GM18867 (cell line): ENCODE measurements around the gene PNMA6A.
A peak's percentile ranks its signal among the peaks of the same experiment; 100 is the strongest.
"Not testable (repeated sequence)": the region's sequence is repeated elsewhere in the genome, so short reads cannot be mapped to it uniquely, and the experiment has no call there.

Experiments
- ATAC-seq: cut with Tn5 transposase; IDR thresholded peaks from one replicate; pipeline ENCODE4 v1.9.1; 2021; ENCODE audit warnings: mild to moderate bottlenecking, moderate library complexity; ENCODE audit not compliant: unreplicated experiment

PNMA6A gene

DNA sequence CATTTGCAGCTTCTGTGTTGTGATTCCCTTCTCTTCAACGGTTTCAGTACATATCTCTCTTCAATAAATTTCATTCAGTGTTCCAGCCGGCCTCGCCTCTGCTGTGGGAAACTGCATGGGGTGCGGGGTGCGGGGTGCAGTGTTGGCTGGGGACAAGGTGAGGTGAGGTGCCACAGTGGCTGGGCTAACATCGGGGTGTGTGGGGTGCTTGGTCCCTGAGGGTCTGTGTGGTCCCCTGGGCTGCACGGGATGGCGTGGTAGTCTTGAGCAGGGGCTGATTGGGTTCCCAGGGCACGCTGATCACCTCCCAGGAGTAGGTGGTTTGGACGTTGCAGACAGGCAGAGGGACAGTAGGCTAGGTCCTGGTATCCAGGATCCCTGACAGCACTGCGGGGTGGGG, 2.7 kb downstream of the PNMA6A start:
- no peak for ATAC-seq

DNA sequence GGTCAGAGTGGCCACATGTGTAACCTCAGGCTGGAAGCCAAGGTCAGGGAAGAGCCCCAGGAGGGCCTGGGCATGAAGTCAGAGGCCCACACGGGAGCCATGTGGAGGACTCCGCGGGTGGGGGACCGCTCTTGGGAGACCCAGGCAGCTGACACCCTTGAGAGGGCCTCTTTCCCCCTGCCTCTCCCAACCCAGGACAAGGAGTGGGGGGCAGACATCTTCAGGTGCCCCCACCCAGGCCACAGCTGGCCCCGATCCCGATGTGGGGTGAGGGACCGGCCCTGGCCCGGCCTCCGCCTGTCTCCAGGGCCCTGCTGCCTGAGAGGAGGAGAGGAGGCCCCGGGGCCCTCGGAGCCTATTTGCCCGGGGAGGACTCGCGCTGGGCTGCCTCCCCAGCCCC, 3.1 kb downstream of the PNMA6A start:
- no peak for ATAC-seq

DNA sequence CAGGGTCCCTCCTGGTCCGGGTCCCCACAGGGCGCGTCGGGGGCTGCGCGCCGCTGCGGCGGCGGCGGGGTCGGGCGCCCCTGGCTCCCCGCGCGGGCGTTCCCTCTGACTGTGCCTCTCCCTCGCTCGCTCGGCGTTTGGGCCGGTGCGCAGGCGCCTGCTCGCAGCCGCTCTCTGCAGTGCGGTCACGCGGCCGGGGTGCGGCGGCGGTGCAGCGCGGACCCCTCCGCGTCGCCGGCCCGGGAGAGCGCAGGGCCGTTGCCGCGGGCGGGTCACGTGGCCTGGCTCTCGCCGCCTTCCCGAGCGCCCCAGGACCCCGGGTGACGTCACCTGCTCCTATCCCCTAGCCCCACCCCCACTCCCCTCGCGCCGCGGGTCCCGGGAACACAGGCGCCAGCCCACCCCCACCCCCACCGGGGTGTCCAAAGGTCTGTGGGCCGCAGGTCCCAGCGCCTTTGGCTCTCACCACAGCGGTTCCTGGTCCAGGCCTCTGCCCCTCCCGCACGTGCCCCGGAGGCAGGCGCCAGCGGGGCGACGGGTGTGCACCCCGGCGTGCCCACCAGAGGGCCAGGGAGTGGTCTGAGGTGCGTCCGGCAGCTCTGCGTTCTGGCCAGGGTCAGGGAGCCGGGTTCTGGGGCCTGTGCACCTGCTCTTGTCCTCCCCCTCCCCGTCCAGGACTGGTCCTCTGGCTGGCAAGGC, 5.3 kb downstream of the PNMA6A start:
- peak; percentile 50 for ATAC-seq

- ATAC-seq: not testable (repeated sequence)
These were observed 11.1 kb downstream of the PNMA6A start for GRCh38 chrX:153083238-153083923.

- ATAC-seq: no peak
These were observed 30.2 kb downstream of the PNMA6A start for GRCh38 chrX:153102418-153102817.

DNA sequence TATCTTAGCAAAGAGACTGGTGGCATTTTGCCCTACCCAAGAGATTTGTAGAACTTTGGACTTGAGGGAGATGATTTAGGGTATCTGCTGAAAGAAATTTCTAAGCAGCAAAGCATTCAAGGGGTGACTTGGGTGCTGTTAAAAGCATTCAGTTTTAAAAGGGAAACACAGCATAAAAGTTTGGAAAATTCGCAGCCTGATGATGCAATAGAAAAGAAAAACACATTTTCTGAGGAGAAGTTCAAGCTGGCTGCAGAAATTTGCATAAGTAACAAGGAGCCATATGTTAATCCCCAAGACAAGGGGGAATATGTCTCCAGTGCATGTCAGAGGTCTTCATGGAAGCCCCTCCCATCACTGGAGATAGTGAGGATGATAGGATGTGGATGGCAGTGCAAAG, 32.7 kb downstream of the PNMA6A start:
- not testable (repeated sequence) for ATAC-seq

DNA sequence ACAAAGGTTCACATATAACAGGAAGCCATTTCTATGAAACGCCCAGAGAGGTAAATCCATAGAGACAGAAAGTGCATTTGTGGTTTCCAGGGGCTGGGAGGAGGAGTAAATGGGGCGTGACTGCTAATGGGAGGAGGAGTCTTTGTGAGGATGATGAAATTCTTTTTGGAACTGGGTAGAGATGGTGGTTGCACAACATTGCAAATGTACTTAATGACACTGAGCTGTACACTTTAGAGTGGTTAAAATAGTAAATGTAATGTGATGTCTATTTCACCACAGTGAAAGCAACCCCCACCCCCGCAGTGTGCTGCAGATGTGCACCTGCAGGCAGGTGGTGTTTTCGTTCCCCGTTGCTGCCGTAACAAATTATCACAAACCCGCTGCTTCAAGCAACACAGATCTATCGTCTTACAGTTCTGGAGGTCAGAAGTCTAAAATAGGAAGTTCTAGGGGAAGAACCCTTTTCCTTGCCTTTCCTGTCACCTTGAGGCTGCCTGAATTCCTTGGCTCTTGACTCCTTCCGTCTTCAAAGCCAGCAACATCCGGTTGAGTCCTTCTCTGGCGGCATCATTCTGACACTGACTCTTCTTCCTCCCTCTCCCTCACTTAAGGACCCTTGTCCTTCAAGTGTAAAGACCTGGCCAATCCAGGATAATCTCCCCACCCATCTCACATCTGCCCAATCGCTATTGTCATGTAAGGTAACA, 34.0 kb downstream of the PNMA6A start:
- ATAC-seq: not testable (repeated sequence)

DNA sequence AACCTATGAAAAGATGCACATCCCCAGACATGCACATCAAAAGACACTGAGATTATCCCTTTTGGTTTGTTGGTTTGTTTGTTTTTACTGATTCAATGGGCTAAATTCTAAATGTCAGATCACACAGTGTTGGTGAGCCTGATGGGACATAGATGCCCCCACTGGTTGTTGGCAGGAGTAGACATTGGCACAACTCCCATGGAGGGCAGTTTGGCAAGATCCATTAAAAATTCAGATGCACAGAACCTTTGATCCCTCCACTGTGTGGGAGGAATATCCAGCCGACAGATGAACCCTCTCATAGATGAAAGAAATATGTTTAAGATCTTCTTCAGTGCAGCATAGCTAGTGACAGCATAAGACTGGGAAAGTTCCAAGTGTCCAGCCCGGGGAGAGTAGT, 38.5 kb downstream of the PNMA6A start:
- not testable (repeated sequence) for ATAC-seq

DNA sequence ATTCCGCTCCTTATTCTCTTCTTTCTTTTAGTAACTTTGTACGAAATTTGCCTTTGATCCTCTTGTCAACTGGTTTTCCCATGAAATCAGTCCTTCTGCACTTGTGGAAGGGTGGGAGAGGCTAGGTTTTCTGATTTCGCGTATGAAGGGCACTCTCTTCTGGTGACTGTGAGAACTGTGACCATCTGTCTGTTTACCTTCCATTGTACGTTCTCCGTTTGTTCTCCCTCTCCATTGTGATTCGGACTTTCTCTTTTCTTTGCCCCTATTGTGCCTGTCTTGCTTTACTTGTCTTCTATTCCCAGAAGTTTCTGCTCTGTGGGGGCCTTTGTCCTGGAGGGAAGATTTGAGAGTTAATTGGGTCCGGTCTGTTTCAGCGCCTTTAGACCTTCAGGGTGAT, 41.6 kb downstream of the PNMA6A start:
- not testable (repeated sequence) for ATAC-seq

- not testable (repeated sequence) for ATAC-seq
These were observed 45.5 kb downstream of the PNMA6A start for GRCh38 chrX:153117754-153118153.

- not testable (repeated sequence) for ATAC-seq
These were observed 48.0 kb downstream of the PNMA6A start for GRCh38 chrX:153120230-153120629.

DNA sequence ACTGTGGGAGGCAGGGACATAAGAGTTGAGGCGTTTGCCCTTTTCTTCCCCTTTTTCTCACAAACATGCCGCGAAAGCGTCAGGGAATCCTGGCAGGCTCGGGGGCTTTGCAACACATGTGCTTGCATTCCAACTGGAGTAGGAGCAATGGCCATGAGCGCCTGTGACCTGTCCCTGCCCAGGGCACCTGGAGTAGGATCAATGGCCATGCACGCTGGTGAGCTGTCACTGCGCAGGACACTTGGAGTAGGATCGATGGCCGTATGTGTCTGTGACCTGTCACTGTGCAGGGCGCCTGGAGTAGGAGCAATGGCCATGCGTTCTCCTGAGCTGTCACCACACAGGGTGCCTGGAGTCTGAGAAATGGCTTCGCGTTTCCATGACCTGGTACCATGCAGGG, 51.2 kb downstream of the PNMA6A start:
- not testable (repeated sequence) for ATAC-seq
